Spleen (tissue), 11 donors: ENCODE measurements around the gene GLOD5. TPM values are rescaled to one million over a fixed set of nuclear protein-coding genes. Genes with fewer than 3 reads are reported as not detected.

Experiments
- DNase-seq: peaks from one replicate; pipeline ENCODE4 v3.0.0-alpha.2; 2020
- H3K27ac ChIP-seq, 8 donors: fragments of 200-600 bp; sonication (generic) in 7 of 8; 1 replicate in 4 of 8; 2 replicates in 4 of 8; pipeline versions ENCODE4 v1.5.0 to v1.8.0; 2016 to 2021; ENCODE audit warnings: inconsistent platforms in 4 of 8, mild to moderate bottlenecking in 4 of 8, moderate library complexity in 1 of 8
- H3K27me3 ChIP-seq, 7 donors: fragments of 200-600 bp; sonication (generic) in 6 of 7; replicated peaks in 1 of 7; 1 replicate in 4 of 7; 2 replicates in 3 of 7; pipeline versions ENCODE4 v1.5.0 to v1.8.0; 2016 to 2021; ENCODE audit warnings: inconsistent platforms in 3 of 7, mild to moderate bottlenecking in 1 of 7
- H3K36me3 ChIP-seq, 6 donors: fragments of 200-600 bp; sonication (generic) in 5 of 6; 1 replicate in 4 of 6; 2 replicates in 2 of 6; pipeline versions ENCODE4 v1.5.0 to v1.8.0; 2016 to 2021; ENCODE audit warnings: inconsistent platforms in 2 of 6
- H3K4me1 ChIP-seq, 6 donors: fragments of 200-600 bp; sonication (generic) in 5 of 6; 1 replicate in 3 of 6; 2 replicates in 3 of 6; pipeline versions ENCODE4 v1.5.0 to v1.8.0; 2016 to 2021; ENCODE audit warnings: inconsistent platforms in 3 of 6
- H3K4me3 ChIP-seq, 8 donors: fragments of 200-600 bp; sonication (generic) in 7 of 8; 1 replicate in 4 of 8; 2 replicates in 4 of 8; pipeline versions ENCODE4 v1.5.0 to v1.8.0; 2016 to 2021; ENCODE audit warnings: inconsistent platforms in 4 of 8, mild to moderate bottlenecking in 4 of 8, moderate library complexity in 2 of 8
- H3K9me3 ChIP-seq, 8 donors: fragments of 200-600 bp; sonication (generic) in 7 of 8; 1 replicate in 4 of 8; 2 replicates in 4 of 8; pipeline versions ENCODE4 v1.5.0 to v1.8.0; 2016 to 2021; ENCODE audit warnings: inconsistent platforms in 4 of 8
- POLR2A ChIP-seq, 3 donors: fragments of 450-650 bp; IDR thresholded peaks; one replicate each; pipeline ENCODE4 v1.5.1; 2017; ENCODE audit warnings: antibody characterized with exemption in 3 of 3, mild to moderate bottlenecking in 1 of 3
- POLR2AphosphoS5 ChIP-seq, 3 donors: sonication (generic); formaldehyde crosslinking; IDR thresholded peaks; one replicate each; pipeline ENCODE4 v1.5.1; 2017; ENCODE audit warnings: antibody characterized with exemption in 3 of 3
- WGBS, 5 donors: extraction: QIAGEN DNeasy Blood & Tissue Kit in 3 of 5; methylation state at CpG; one replicate each; pipeline versions ENCODE4 v1.1.5 to v1.1.7; 2013 to 2018; 5-methylcytosine and 5-hydroxymethylcytosine counted together
- intact Hi-C: fragments of 100-400 bp; cut with DNase I; formaldehyde crosslinking; loops from one replicate; pipeline ENCODE4 v1.15.0; 2023; ENCODE audit warnings: low total_unique reads
- polyA plus RNA-seq, 3 donors: library from polyadenylated mRNA; stranded (reverse); fragments of 200-250 nt; gene quantifications; one replicate each; pipeline ENCODE4 v1.2.1, GENCODE V29; 2013
- total RNA-seq, 7 donors: library from RNA; depleted of rRNA in 3 of 7; stranded (reverse); fragments of >200 nt in 3 of 7; fragmentation: NEBNext Ultra II Directional in 4 of 7; extraction: Animal tissue kit (Norgen Biotek cat#: 25700) in 4 of 7; gene quantifications; one replicate each; pipeline versions ENCODE4 v1.1.0 to v1.2.1, GENCODE V29; 2016 to 2021
- TF ChIP-seq, protein P1 (sequence below), 11 experiments: fragments of 200-600 bp in 7 of 11; fragments of 450-650 bp in 4 of 11; sonication (generic) in 4 of 11; IDR thresholded peaks in 8 of 11; conservative IDR thresholded peaks in 3 of 11; 1 replicate in 7 of 11; 2 replicates in 4 of 11; pipeline versions ENCODE4 v1.4.0 to v1.8.0; 2016 to 2021; ENCODE audit warnings: antibody characterized with exemption in 11 of 11, inconsistent platforms in 4 of 11, mild to moderate bottlenecking in 1 of 11
- donor health status: healthy with polysubstance abuse.
- donor health status: DM: no; HTN: no; CAD: no; lungs with moderate emphysema.
- donor health status: DM: no; HTN: no; CAD: no.
- donor health status: Bipolar disorder and iron deficiency.
- donor health status: healthy.
- donor health status: DM: no; HTN: no; CAD: no.
- donor health status: DM: yes; HTN: yes; CAD: no.

Gene GLOD5
- total and polyA plus RNA-seq, 10 donors = not detected

DNA sequence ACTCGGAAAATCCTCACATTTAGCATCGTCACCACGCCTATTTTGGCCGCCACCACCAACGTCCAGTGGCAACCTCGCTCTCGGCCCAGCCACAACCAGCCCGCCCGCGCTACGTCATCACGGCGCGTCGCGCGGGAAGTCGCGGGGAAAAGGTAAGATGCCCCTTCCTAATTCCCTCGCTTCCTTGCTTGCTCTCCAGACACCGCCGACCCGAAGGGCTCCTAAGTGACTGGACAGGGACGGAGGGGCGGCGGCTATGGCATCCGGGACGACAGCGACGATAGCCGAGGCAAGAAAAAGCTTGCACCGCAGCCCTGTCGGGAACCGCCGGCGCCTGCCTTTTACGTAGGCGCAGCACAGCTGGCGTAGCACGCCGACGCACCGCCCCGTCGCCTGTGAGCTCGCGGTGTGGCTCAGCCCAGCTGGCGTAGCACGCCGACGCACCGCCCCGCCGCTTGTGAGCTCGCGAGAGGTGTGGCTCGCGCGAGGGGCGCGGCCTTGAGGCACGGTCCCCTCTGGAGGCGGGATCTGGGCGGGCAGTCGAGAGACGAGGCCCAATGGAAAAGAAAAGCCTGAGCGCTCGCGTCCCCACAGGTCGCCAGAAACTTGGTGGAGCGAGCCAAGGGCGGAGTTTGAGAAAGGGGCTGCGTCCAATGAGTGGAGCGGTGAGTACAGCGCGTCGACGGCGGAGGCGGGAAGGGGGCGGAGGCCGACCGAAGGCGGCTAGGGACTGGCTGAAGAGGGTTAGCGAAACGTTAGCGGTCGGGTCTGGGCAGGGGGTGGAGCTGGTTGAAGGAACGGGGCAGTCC is 39.9 kb downstream of the GLOD5 start, which contains the start of gene HDAC6:
Gene HDAC6, plus strand, starts transcription at position 788 of the 809 bp plus-strand sequence. CDS start 626 bp downstream, outside the sequence.
- TF ChIP-seq POLR2AphosphoS5 (IDR thresholded peaks at IDR 0.05) = peak; percentile 89 to 91 (median 89)
- TF ChIP-seq, protein P1, sequence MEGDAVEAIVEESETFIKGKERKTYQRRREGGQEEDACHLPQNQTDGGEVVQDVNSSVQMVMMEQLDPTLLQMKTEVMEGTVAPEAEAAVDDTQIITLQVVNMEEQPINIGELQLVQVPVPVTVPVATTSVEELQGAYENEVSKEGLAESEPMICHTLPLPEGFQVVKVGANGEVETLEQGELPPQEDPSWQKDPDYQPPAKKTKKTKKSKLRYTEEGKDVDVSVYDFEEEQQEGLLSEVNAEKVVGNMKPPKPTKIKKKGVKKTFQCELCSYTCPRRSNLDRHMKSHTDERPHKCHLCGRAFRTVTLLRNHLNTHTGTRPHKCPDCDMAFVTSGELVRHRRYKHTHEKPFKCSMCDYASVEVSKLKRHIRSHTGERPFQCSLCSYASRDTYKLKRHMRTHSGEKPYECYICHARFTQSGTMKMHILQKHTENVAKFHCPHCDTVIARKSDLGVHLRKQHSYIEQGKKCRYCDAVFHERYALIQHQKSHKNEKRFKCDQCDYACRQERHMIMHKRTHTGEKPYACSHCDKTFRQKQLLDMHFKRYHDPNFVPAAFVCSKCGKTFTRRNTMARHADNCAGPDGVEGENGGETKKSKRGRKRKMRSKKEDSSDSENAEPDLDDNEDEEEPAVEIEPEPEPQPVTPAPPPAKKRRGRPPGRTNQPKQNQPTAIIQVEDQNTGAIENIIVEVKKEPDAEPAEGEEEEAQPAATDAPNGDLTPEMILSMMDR (IDR thresholded peaks at IDR 0.05 in 8 of 11, conservative IDR thresholded peaks at IDR 0.05 in 3 of 11) = peak in 8 of 11 experiments; percentile 18 to 47 (median 29)
- no peak for TF ChIP-seq POLR2A (IDR thresholded peaks at IDR 0.05)

DNA sequence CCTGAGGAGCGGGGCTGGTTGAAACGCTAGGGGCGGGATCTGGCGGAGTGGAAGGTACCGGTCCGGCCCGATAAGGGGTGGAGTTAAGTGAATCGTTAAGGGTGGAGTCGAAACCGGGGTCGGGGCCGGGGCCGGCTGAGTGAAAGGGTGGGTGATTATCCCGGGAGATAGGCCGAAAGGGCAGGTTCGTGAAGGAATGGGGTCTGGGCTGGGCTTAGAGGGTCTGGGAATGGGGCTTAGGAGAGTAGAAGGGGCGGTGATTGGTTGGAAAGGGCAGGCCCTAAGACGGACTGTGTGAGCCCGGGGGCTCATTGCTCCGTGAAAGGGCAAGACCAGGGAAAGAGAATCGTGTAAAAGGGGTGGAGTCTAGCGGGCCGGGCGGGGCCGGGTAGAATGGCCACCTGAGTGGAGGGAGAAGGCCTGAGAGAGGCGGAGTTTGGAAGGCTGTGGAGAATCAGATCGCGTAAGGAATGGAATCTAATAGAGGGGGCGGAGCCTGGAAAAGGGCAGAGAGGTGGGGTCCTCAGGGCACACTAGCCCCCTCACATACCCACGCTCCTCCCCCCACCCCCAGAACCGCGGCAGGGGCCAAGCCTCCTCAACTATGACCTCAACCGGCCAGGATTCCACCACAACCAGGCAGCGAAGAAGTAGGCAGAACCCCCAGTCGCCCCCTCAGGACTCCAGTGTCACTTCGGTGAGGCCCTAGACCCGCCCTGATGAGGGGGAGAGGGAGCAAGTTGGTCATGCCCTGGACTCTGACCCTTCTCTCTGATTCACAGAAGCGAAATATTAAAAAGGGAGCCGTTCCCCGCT is 40.8 kb downstream of the GLOD5 start:
- Histone ChIP-seq H3K27ac (peak overlapping the region; percentile 83 to 98 (median 92)), H3K27me3 (no peaks in the 10 kb centered on the region), H3K4me3 (peak overlapping the region; percentile 27 to 73 (median 38)), H3K9me3 (no peaks in the 10 kb centered on the region), H3K4me1 (peaks cover 0 to 15% (median 8%) of the 10 kb centered on the region in 6 donors), H3K36me3 (peaks cover 0 to 35% (median 0%) of the 10 kb centered on the region in 6 donors)
- peak; percentile 92 for DNase-seq
- 5 to 43% (median 9%) methylated on average over 32 to 40 of the region's 40 CpGs for WGBS, 5 donors
- intact Hi-C loops = loop anchor here (10.0 kb wide), 1 partner anchor 93 kb away; the partner anchor contains the start of genes PQBP1 and TIMM17B
- peak in 1 of 3 donors; percentile 62 for TF ChIP-seq POLR2A (IDR thresholded peaks at IDR 0.05)
- TF ChIP-seq POLR2AphosphoS5 (IDR thresholded peaks at IDR 0.05) = peak in 2 of 3 donors; percentile 18 to 60
- TF ChIP-seq, protein P1 (IDR thresholded peaks at IDR 0.05 in 8 of 11, conservative IDR thresholded peaks at IDR 0.05 in 3 of 11) = peak in 1 of 11 experiments; percentile 15

More for the DNA sequence above, 39.9 kb downstream of the GLOD5 start, which contains the start of gene HDAC6:
- Histone ChIP-seq H3K4me3 (peak within 1 kb of the TSS; percentile 37 to 73 (median 52)), H3K36me3 (peaks cover 0 to 28% (median 0%) of the 10 kb centered on the region in 6 donors), H3K27ac (peak within 1 kb of the TSS; percentile 88 to 98 (median 92)), H3K4me1 (peaks cover 0 to 15% (median 8%) of the 10 kb centered on the region in 6 donors), H3K27me3 (no peaks in the 10 kb centered on the region), H3K9me3 (no peaks in the 10 kb centered on the region)
- intact Hi-C loops = loop anchor here (10.0 kb wide), 1 partner anchor 93 kb away; the partner anchor contains the start of genes PQBP1 and TIMM17B
- 0 to 58% (median 7%) methylated on average over 13 to 89 of the region's 89 CpGs for WGBS, 5 donors
- peak; percentile 98 for DNase-seq

GRCh38 chrX:48802905-48803200 is 41.3 kb downstream of the GLOD5 start:
- Histone ChIP-seq H3K27me3 (no peaks in the 10 kb centered on the region), H3K4me3 (peak overlapping the region in 6 of 8 donors; percentile 37 to 73 (median 42)), H3K27ac (peak overlapping the region in 7 of 8 donors; percentile 88 to 98 (median 92)), H3K9me3 (no peaks in the 10 kb centered on the region), H3K36me3 (peaks cover 0 to 36% (median 0%) of the 10 kb centered on the region in 6 donors), H3K4me1 (peaks cover 0 to 15% (median 8%) of the 10 kb centered on the region in 6 donors)
- intact Hi-C loops = loop anchor here (10.0 kb wide), 1 partner anchor 92 kb away; the partner anchor contains the start of genes PQBP1 and TIMM17B
- TF ChIP-seq POLR2A (IDR thresholded peaks at IDR 0.05) (no peak), POLR2AphosphoS5 (IDR thresholded peaks at IDR 0.05) (no peak)
- TF ChIP-seq, protein P1 (IDR thresholded peaks at IDR 0.05 in 8 of 11, conservative IDR thresholded peaks at IDR 0.05 in 3 of 11) = no peak
- 52 to 71% (median 56%) methylated on average over 4 of the region's 4 CpGs for WGBS, 5 donors
- DNase-seq = no peak
